ENCODE measurements around the gene SH3BP5. TPM values are rescaled to one million over a fixed set of nuclear protein-coding genes. Genes with fewer than 3 reads are reported as not detected.

SH3BP5 gene
- total and polyA plus RNA-seq, 2 experiments from 2014 or later: 15.9 to 16.3 TPM

- H3K4me2 ChIP-seq: no peak overlapping the region
- no peaks in the 10 kb centered on the region for H3K9me2 ChIP-seq (replicated peaks; ENCODE audit: insufficient read depth)
- H3K79me2 ChIP-seq: no peaks in the 10 kb centered on the region
- no peak overlapping the region for H3K4me3 ChIP-seq
- no peaks in the 10 kb centered on the region for H4K20me1 ChIP-seq (ENCODE audit: insufficient read depth, poor library complexity, severe bottlenecking)
- no peaks in the 10 kb centered on the region for H3K9me3 ChIP-seq (ENCODE audit: low read depth)
- DNase-seq (ENCODE audit: low spot score): no peak
- H3K27me3 ChIP-seq: no peaks in the 10 kb centered on the region
- 92% methylated on average over 1 of the region's 1 CpG for WGBS (ENCODE audit: low lambda C conversion rate, missing lambda C conversion rate)
- no peaks in the 10 kb centered on the region for H3K4me1 ChIP-seq (ENCODE audit: insufficient read depth)
- no peak overlapping the region for H3K27ac ChIP-seq
- no peaks in the 10 kb centered on the region for H3K36me3 ChIP-seq (replicated peaks; ENCODE audit: insufficient read depth, low read depth)
- no peak overlapping the region for H2AFZ ChIP-seq
- TF ChIP-seq EZH2phosphoT487 (IDR thresholded peaks at IDR 0.05; ENCODE audit: low read depth, severe bottlenecking, unreplicated experiment) (no peak), CTCF (IDR thresholded peaks at IDR 0.05; ENCODE audit: poor library complexity) (no peak), EZH2 (IDR thresholded peaks at IDR 0.05; ENCODE audit: borderline replicate concordance) (no peak)
These were observed 5.6 kb upstream of the SH3BP5 start for GRCh38 chr3:15337963-15338362.

GRCh38 chr3:15336057-15336456 is 3.7 kb upstream of the SH3BP5 start:
- WGBS (ENCODE audit: low lambda C conversion rate, missing lambda C conversion rate): 96% methylated on average over 7 of the region's 7 CpGs
- H3K9me2 ChIP-seq (replicated peaks; ENCODE audit: insufficient read depth): no peaks in the 10 kb centered on the region
- H3K36me3 ChIP-seq (replicated peaks; ENCODE audit: insufficient read depth, low read depth): no peaks in the 10 kb centered on the region
- no peaks in the 10 kb centered on the region for H4K20me1 ChIP-seq (ENCODE audit: insufficient read depth, poor library complexity, severe bottlenecking)
- H3K79me2 ChIP-seq: peaks cover 11% of the 10 kb centered on the region
- H3K27me3 ChIP-seq: no peaks in the 10 kb centered on the region
- no peak overlapping the region for H2AFZ ChIP-seq
- DNase-seq (ENCODE audit: low spot score): no peak
- H3K4me1 ChIP-seq (ENCODE audit: insufficient read depth): no peaks in the 10 kb centered on the region
- TF ChIP-seq EZH2 (IDR thresholded peaks at IDR 0.05; ENCODE audit: borderline replicate concordance): no peak
- no peak for TF ChIP-seq CTCF (IDR thresholded peaks at IDR 0.05; ENCODE audit: poor library complexity)
- TF ChIP-seq EZH2phosphoT487 (IDR thresholded peaks at IDR 0.05; ENCODE audit: low read depth, severe bottlenecking, unreplicated experiment): no peak
- no peak overlapping the region for H3K4me3 ChIP-seq
- H3K27ac ChIP-seq: no peak overlapping the region
- H3K4me2 ChIP-seq: no peak overlapping the region
- H3K9me3 ChIP-seq (ENCODE audit: low read depth): no peaks in the 10 kb centered on the region

GRCh38 chr3:15333956-15334263 is 1.5 kb upstream of the SH3BP5 start:
- Histone ChIP-seq H3K4me3 (no peak overlapping the region), H3K27ac (no peak overlapping the region), H3K27me3 (no peaks in the 10 kb centered on the region), H2AFZ (no peak overlapping the region), H3K4me2 (no peak overlapping the region), H3K79me2 (peaks cover 16% of the 10 kb centered on the region), H4K20me1 (ENCODE audit: insufficient read depth, poor library complexity, severe bottlenecking) (no peaks in the 10 kb centered on the region), H3K9me2 (replicated peaks; ENCODE audit: insufficient read depth) (no peaks in the 10 kb centered on the region), H3K9me3 (ENCODE audit: low read depth) (no peaks in the 10 kb centered on the region), H3K4me1 (ENCODE audit: insufficient read depth) (peaks cover 11% of the 10 kb centered on the region), H3K36me3 (replicated peaks; ENCODE audit: insufficient read depth, low read depth) (no peaks in the 10 kb centered on the region)
- no peak for DNase-seq (ENCODE audit: low spot score)
- TF ChIP-seq EZH2 (IDR thresholded peaks at IDR 0.05; ENCODE audit: borderline replicate concordance) (no peak), EZH2phosphoT487 (IDR thresholded peaks at IDR 0.05; ENCODE audit: low read depth, severe bottlenecking, unreplicated experiment) (no peak), CTCF (IDR thresholded peaks at IDR 0.05; ENCODE audit: poor library complexity) (no peak)

Measured in hepatocyte (in vitro differentiated cells).